Upper lobe of left lung (tissue), 4 donors: Measurements from ENCODE around the gene INPP4B.

Source experiments
- EP300 ChIP-seq, 4 donors: sonication (generic); formaldehyde crosslinking; IDR thresholded peaks; one replicate each; pipeline ENCODE4 v1.5.1; 2017; ENCODE audit warnings: antibody characterized with exemption in 4 of 4, control low read depth in 2 of 4
- POLR2A ChIP-seq, 4 donors: fragments of 450-650 bp; IDR thresholded peaks; one replicate each; pipeline ENCODE4 v1.5.1; 2016 to 2017; ENCODE audit warnings: antibody characterized with exemption in 4 of 4, mild to moderate bottlenecking in 2 of 4
- POLR2AphosphoS5 ChIP-seq, 2 donors: sonication (generic); formaldehyde crosslinking; IDR thresholded peaks; one replicate each; pipeline ENCODE4 v1.5.1; 2017; ENCODE audit warnings: antibody characterized with exemption in 2 of 2
- TF ChIP-seq, protein P1 (sequence below), 6 experiments: fragments of 450-650 bp in 4 of 6; fragments of 200-600 bp in 2 of 6; sonication (generic) in 2 of 6; IDR thresholded peaks; one replicate each; pipeline ENCODE4 v1.5.1; 2016 to 2019; ENCODE audit warnings: antibody characterized with exemption in 6 of 6

DNA sequence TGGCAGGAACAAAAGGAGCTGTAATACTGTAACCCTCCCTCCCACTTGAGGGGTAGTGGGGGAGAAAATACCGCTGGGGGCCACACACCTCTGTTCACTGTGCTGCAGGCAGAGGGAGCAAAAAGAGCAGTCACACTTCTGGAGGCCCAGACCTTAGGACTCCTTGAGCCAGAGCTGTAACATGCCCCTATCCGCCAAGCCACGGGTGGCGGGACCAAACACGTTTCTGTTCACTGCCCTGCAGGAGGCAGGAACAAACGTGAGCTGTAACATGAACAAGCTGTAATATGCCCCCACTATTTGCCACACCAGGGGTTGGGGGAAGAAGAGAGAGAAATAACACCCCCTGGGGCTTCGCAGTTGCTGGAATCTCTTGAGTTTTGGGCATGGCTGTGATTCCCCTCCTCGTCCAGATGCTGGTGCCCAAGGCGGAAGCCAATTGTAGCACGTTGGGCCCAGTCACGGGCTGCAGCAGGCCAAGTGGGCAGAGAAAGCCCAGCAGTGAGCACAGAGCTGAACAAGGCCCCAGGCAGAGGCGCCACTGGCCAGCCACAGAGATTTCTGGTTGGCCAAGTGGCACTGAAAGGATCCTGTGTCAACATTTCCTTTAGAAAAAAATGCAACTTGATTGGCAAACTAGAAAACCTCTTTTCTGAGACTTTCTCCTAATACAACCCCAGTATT, 509.7 kb downstream of the INPP4B start:
- TF ChIP-seq, protein P1, sequence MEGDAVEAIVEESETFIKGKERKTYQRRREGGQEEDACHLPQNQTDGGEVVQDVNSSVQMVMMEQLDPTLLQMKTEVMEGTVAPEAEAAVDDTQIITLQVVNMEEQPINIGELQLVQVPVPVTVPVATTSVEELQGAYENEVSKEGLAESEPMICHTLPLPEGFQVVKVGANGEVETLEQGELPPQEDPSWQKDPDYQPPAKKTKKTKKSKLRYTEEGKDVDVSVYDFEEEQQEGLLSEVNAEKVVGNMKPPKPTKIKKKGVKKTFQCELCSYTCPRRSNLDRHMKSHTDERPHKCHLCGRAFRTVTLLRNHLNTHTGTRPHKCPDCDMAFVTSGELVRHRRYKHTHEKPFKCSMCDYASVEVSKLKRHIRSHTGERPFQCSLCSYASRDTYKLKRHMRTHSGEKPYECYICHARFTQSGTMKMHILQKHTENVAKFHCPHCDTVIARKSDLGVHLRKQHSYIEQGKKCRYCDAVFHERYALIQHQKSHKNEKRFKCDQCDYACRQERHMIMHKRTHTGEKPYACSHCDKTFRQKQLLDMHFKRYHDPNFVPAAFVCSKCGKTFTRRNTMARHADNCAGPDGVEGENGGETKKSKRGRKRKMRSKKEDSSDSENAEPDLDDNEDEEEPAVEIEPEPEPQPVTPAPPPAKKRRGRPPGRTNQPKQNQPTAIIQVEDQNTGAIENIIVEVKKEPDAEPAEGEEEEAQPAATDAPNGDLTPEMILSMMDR (IDR thresholded peaks at IDR 0.05), result no peak
- TF ChIP-seq POLR2A (IDR thresholded peaks at IDR 0.05) (no peak), POLR2AphosphoS5 (IDR thresholded peaks at IDR 0.05) (no peak), EP300 (IDR thresholded peaks at IDR 0.05) (no peak)
